ENCODE measurements around the gene ZNF415.
"Not testable (repeated sequence)": the region's sequence is repeated elsewhere in the genome, so short reads cannot be mapped to it uniquely, and the experiment has no call there.

The ZNF415 gene

GRCh38 chr19:53132141-53132991 is at the start of gene ZNF415:
ZNF415 (minus strand) TSS chr19:53132910; CDS start chr19:53122676, 10,234 bp downstream.
- no peak for DNase-seq

DNA sequence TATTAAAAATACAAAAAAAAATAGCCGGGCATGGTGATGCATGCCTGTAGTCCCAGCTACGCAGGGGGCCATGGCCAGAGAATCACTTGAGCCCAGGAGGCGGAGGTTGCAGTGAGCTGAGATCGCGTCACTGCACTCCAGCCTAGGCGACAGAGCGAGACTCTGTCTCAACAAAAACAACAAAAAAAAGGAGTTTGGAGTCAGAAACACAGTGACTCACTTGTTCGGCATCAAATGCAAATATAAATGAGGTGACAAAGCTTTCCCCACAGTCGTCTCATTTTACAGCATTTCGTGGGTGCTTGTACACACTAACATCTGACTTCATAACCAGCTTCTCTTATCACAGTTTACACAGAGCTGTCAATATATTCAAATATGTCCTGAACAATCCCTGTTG is 49.5 kb upstream of the ZNF415 start:
- DNase-seq: no peak

DNA sequence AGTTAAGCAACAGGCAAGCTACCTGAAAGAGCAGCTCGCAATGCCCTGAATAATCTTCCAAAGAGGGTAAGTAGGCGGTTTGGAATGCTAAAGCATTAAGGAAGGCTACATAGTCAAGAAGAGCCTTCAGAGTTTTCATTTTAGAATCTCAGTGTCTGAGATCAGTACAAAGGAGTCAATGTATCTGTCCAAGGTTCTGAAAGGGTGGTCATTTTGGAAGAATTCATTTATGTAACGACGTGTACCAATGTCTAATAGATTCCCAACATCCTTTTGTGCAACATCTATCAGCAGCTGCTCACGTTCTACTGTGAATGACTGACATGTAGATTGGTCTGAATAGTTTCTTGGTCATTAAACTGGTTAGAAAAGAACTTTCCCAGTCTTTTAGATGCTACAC is 45.3 kb upstream of the ZNF415 start:
- DNase-seq: no peak

- peak; percentile 48 for DNase-seq
Observed at GRCh38 chr19:53172889-53173288, 40.2 kb upstream of the ZNF415 start.

DNA sequence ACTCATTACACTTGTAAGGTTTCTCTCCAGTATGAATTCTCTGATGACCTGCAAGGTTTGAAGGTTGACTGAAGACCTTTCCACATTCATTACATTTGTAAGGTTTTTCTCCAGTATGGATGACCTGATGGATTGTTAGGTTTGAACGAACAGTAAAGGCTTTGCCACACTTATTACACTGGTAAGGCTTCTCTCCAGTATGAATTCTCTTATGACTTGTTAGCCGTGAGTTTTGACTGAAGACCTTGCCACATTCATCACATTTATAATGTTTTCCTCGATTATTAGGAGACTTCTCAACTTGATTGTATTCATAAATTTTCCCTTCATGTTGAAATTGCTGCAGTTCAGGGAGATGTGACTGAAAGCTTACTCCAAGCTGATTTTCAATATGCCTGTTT is 33.0 kb upstream of the ZNF415 start:
- DNase-seq: no peak

DNA sequence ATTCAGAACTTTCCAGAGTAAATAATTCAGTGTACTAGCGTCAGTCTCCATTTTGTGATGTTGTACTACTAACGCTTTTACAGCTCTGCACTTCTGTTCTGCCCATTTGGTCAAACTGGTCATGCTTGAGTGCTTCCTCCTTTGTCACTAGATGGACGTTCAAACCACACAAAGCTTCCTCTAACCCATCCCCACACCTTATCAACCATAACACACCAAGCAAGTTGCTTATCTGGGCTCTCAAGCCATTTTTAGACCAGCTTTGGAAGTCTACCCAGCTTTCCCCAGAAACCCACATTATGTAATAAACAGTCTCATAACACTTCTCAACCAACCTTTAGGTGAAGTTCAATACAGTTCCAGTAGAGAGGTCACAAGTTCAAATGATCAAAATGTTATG is 28.4 kb upstream of the ZNF415 start:
- no peak for DNase-seq

GRCh38 chr19:53160350-53160749 is 27.6 kb upstream of the ZNF415 start:
- DNase-seq: no peak

- no peak for DNase-seq
Observed at GRCh38 chr19:53158119-53158656, 25.5 kb upstream of the ZNF415 start.

DNA sequence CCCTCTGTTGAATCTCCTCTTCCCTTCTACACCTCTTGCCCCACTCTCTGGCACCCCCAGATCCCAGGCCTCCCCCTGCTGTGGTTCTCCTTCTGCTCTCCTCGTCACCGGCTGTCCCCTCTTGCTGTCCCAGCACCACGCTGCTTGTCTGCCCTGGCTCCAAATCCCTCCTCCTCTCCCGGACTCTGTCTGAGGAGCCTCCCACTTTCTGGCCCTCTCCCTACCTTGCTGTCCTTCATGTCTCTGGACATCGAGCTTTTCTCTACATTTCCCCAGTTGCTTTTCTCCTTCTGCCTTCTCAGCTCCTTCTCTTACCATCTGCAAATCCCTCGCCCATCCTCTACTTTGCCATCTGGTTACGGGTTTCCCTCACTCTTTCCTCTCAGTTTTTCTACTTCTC is 24.9 kb upstream of the ZNF415 start:
- no peak for DNase-seq

- DNase-seq: no peak
Observed at GRCh38 chr19:53156850-53157249, 24.1 kb upstream of the ZNF415 start.

GRCh38 chr19:53147645-53148044 is 14.9 kb upstream of the ZNF415 start:
- no peak for DNase-seq

DNA sequence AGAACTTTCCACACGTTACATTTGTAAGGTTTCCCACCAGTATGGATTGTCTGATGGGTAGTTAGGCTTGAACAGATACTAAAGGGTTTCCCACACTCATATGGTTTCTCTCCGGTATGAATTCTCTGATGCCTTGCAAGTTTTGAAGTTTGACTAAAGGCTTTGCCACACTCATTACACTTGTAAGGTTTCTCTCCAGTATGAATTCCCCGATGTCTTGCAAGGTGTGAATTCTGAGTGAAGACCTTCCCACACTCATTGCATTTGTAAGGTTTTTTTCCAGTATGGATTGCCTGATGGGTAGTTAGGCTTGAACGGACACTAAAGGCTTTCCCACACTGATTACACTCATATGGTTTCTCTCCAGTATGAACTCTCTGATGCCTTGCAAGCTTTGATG is 7.6 kb upstream of the ZNF415 start:
- no peak for DNase-seq

- DNase-seq: no peak
Observed at GRCh38 chr19:53136432-53136831, 3.7 kb upstream of the ZNF415 start.

DNA sequence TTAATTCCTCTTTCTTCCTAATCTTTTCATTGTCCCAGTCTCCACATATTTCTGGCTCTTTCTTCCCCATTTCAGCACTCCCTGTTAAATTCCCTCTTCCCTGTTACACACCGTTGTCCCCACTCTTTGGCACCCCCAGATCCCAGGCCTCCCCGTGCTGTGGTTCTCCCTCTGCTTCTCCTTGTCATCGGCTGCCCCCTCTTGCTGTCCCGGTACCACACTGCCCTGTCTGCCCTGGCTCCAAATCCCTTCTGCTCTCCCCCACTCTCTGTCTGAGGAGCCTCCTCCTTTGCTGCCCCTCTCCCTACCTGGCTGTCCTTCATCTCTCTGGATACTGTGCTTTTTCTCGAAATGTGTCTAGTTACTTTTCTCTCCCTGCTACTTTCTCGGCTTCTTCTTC is 983 bp downstream of the ZNF415 start:
- DNase-seq: no peak

DNA sequence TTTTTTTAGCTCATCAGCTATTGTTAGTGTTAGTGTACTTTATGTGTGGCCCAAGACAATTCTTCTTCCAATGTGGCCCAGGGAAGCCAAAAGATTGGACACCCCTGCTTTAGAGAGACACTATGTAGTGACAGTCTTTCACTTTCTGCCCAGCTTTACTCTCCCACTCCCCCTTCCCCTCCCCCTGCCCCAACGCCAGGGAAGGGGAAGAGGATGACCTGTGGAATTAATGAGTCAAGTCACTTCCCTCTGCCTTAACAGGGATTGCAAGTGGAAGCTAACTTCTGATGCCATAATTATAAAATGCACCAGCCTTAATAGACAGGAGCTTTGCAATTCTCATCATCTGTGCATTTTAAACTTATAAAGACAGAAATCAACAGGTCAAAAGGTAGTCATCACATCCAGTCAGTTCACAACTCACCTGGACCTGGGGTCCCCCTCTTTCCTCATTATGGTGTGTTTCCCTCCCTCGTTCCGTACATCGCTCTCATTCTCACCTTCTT is 1.6 kb downstream of the ZNF415 start:
- DNase-seq: no peak

DNA sequence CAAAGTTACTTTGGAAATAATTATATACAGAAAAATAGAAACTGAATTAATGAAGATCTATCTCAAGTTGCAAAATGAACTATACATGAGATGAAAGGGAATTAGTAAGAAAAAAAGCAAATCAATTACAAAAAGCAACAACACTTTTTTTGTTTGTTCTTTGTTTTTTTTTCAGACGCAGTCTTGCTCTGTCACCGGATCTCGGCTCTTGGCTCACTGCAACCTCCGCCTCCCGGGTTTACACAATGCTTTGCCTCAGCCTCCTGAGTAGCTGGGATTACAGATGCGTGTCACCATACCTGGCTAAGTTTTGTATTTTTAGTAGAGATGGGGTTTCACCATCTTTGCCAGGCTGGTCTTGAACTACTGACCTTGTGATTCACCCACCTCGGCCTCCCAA is 2.2 kb downstream of the ZNF415 start:
- DNase-seq: no peak

GRCh38 chr19:53126733-53127526 is 5.8 kb downstream of the ZNF415 start:
- not testable (repeated sequence) for DNase-seq

DNA sequence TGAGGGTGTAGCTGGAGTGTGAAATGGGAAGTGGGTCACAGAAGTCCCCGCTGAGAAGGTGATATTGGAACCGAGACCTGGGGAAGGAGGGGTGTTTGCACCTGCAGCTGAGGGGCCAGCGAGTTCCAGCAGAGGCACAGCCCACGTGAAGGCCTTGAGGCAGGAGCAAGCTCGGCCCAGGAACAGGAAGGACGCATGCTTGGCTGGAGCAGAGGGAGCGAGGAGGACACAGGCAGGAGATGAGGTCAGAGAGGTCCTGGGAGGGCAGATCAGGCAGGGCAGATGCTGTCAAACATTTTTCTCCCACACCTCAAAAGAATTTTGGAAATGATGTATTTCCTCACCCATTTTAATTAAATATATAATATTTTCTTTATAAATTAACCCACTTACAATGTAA is 9.3 kb downstream of the ZNF415 start:
- DNase-seq: no peak

- DNase-seq: no peak
Observed at GRCh38 chr19:53112286-53112685, 20.4 kb downstream of the ZNF415 start.

- DNase-seq: no peak
Observed at GRCh38 chr19:53109527-53109926, 23.2 kb downstream of the ZNF415 start.

- DNase-seq: peak; percentile 95
Observed at GRCh38 chr19:53103234-53104203, 29.2 kb downstream of the ZNF415 start, which contains the start of gene ZNF160. ZNF160 (minus strand) TSS chr19:53103422; CDS start chr19:53086276, 17,146 bp downstream.

- DNase-seq: no peak
Observed at GRCh38 chr19:53102756-53103233, 29.9 kb downstream of the ZNF415 start.
